ENCODE data around the gene SRA1. TPM values are rescaled to one million over a fixed set of nuclear protein-coding genes. Genes with fewer than 3 reads are reported as not detected.
A peak's percentile ranks its signal among the peaks of the same experiment; 100 is the strongest.

SRA1 gene
- total RNA-seq, 1 donor from 2014 or later, result 53.8 TPM

GRCh38 chr5:140553657-140554056, 3.6 kb downstream of the SRA1 start:
- no peaks in the 10 kb centered on the region for H3K9me3 Mint-ChIP-seq
- H3K27me3 Mint-ChIP-seq, result no peaks in the 10 kb centered on the region
- peak overlapping the region; percentile 83 for H3K27ac Mint-ChIP-seq
- H3K36me3 Mint-ChIP-seq (ENCODE audit: low read depth), result peaks cover 56% of the 10 kb centered on the region
- H3K4me3 Mint-ChIP-seq, result peak overlapping the region; percentile 84
- H3K4me1 Mint-ChIP-seq, result peaks cover 59% of the 10 kb centered on the region
- intact Hi-C loops (cut with micrococcal nuclease), result loop anchor here (1.0 to 10.0 kb wide), 3 partner anchors 11 to 379 kb away; partner anchors contain the start of genes APBB3, CYSTM1 and SLC35A4
- DNase-seq, result no peak

DNA sequence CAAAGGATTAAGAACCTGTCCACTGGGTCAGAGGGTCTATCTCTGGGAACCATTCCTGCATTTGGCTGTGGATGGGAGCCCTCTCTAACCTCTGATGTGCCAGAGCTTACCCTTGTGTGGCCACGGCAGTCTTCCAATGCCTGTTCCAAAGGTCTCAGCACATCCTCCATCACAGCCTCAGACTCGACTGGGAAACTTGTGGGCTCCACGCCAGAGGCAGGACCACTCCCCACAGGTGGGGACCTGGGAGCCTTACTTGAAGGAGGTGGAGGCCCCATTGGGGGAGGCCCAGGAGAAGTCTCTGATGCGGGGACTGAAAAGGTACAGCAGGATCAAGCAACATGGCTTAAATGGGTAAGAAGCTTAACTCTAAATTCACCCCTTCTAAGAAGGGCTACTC, 5.4 kb downstream of the SRA1 start:
- Mint-ChIP-seq H3K27ac (no peak overlapping the region), H3K4me1 (peaks cover 59% of the 10 kb centered on the region), H3K9me3 (no peaks in the 10 kb centered on the region), H3K4me3 (no peak overlapping the region), H3K27me3 (no peaks in the 10 kb centered on the region), H3K36me3 (ENCODE audit: low read depth) (peaks cover 50% of the 10 kb centered on the region)
- intact Hi-C loops (cut with micrococcal nuclease), result loop anchor here (5.0 to 10.0 kb wide), 2 partner anchors 160 to 377 kb away; partner anchors contain the start of gene CYSTM1
- no peak for DNase-seq

DNA sequence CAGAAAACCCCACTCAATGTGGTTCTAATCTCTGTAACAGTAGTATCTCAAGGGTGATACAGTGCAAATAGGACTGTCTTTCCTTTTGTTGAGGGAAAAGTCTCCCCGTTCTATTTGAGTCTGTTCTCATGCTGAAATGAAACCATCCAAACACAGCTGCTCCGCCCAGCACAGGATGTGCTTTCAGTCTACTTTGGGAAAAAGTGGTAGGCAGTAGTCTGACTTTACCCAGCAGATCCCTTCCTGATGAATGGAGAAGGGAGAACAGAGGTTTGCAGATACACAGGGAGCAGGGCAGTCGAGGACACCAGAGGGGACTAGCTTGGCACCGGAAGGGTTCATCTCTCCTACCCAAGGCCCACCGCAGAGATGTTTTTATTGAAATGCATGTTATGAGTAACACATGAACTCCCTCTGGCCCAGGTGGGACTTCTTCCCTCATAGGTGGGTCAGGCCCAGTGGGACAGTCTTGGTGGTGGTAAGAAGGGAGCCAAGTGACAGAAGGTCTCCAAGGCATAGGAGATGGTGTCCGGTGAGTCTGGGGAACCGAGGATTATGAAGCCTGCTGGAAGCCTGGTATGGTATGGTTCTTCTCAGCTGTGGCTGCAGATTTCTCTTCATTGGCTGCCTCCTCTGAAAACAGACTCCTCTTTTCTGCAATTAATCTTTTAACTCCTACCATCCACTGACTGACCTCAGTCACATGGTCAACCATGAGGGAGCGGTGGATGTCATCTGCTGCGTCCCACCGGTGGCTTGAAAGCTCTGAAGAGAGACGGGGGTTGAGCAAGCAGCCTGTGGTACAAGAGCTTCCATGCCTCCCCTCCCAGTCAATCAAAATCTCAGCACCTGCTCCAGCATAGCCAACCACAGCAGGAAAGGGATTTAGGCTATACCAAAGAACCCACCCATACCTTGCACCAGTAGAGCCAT, 6.9 kb downstream of the SRA1 start:
- Mint-ChIP-seq H3K4me3 (no peak overlapping the region), H3K27ac (peak overlapping the region; percentile 64), H3K27me3 (no peaks in the 10 kb centered on the region), H3K36me3 (ENCODE audit: low read depth) (peaks cover 45% of the 10 kb centered on the region), H3K4me1 (peaks cover 50% of the 10 kb centered on the region), H3K9me3 (no peaks in the 10 kb centered on the region)
- intact Hi-C loops (cut with micrococcal nuclease), result loop anchor here (5.0 to 10.0 kb wide), 2 partner anchors 162 to 376 kb away; partner anchors contain the start of gene CYSTM1
- peak; percentile 56 for DNase-seq

DNA sequence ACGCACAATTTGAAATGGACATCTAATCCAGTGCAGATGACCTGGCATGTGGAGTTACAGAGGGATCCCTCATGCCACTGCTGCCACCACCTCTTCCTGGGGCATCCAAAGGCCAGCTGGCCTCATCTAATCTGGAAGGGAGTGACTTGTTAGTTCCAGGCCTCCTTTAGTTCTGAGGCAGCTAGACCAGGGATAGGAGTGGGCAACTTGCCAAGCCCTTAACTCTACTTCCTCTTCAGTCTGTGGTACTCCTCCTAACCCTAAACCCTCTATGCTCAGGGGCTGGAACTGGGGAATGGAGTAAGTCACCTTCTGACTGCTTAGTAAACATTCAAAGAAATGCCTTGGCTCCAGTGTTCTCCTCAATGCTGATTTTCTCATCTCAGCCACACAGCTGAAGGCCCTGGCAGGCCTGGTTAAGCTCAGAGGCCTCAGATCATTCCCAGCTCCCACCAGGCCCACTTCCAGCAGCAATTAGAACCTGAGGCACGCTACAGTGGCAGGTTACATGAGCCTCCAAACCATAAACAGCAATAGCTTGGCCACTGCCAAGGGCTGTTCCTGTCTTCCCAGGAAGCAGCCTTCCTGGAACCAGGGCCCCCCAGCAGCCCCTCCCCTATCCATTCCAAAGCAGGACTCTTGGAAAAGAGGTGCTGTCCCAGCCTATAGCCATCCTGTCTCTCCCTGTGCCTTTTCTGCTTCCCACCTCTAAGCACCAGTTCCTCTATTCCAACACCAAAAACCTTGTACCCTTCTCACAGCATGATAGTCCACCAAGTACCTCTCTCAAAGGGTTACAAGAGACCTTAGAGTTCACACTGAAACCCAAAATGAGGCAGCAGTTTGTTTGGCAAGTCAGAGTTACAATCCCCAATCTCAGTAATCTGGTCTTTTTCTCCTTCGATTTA, 7.8 kb downstream of the SRA1 start:
- intact Hi-C loops (cut with micrococcal nuclease), result loop anchor here (5.0 to 10.0 kb wide), 2 partner anchors 163 to 375 kb away; partner anchors contain the start of gene CYSTM1
- Mint-ChIP-seq H3K4me1 (peaks cover 43% of the 10 kb centered on the region), H3K4me3 (peak overlapping the region; percentile 58)

DNA sequence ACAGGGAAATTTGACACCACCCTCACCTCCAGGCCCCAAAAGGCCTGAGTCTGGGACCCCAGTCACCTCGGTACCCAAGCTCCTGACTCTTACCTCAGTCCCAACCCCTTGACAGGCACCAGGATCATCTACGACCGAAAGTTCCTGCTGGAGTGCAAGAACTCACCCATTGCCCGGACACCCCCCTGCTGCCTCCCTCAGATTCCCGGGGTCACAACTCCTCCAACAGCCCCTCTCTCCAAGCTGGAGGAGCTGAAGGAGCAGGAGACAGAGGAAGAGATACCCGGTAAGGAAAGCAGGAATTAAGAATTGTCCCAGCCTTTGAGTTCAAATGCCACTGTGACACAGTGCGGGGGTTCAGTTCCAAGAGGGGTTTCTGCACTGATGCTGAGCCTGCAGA, 8.5 kb downstream of the SRA1 start:
- DNase-seq, result no peak
- peaks cover 50% of the 10 kb centered on the region for H3K36me3 Mint-ChIP-seq (ENCODE audit: low read depth)
- intact Hi-C loops (cut with micrococcal nuclease), result no loop called here
- no peaks in the 10 kb centered on the region for H3K27me3 Mint-ChIP-seq
- peaks cover 36% of the 10 kb centered on the region for H3K4me1 Mint-ChIP-seq
- H3K9me3 Mint-ChIP-seq, result no peaks in the 10 kb centered on the region
- H3K27ac Mint-ChIP-seq, result peak overlapping the region; percentile 89
- peak overlapping the region; percentile 58 for H3K4me3 Mint-ChIP-seq

More for the DNA sequence above, 7.8 kb downstream of the SRA1 start:
- DNase-seq, result no peak
- Mint-ChIP-seq H3K9me3 (no peaks in the 10 kb centered on the region), H3K27ac (peak overlapping the region; percentile 70), H3K27me3 (no peaks in the 10 kb centered on the region), H3K36me3 (ENCODE audit: low read depth) (peaks cover 48% of the 10 kb centered on the region)

DNA sequence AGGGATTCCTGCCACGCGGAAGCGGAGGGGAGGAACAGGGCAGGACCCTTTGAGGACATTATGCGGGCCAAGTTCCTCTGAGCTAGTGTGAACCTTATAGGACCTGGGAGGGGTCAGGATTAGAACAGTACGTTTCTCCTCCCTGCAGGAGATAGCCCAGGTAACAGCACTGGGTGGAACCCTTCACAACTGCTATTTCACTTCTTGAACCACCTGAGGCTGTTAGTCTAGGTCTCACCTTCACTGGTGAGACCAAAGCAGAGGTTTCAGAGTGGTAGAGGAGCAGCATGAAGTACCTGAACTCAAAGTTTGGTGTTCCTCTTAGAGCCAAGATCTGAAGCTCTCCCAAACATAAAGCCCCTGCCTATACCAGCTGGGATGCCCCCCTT, 9.0 kb downstream of the SRA1 start:
- intact Hi-C loops (cut with micrococcal nuclease), result no loop called here
- no peak for DNase-seq
- Mint-ChIP-seq H3K36me3 (ENCODE audit: low read depth) (peaks cover 49% of the 10 kb centered on the region), H3K27ac (peak overlapping the region; percentile 89), H3K4me1 (peaks cover 31% of the 10 kb centered on the region), H3K4me3 (peak overlapping the region; percentile 82), H3K27me3 (no peaks in the 10 kb centered on the region), H3K9me3 (no peaks in the 10 kb centered on the region)

GRCh38 chr5:140547508-140548299, 9.6 kb downstream of the SRA1 start, which contains the start of gene EIF4EBP3:
Gene EIF4EBP3, plus strand, starts transcription at chr5:140547662. Its CDS starts 76 bp downstream, at chr5:140547738.
- peaks cover 47% of the 10 kb centered on the region for H3K36me3 Mint-ChIP-seq (ENCODE audit: low read depth)
- peaks cover 26% of the 10 kb centered on the region for H3K4me1 Mint-ChIP-seq
- H3K4me3 Mint-ChIP-seq, result peak within 1 kb of the TSS; percentile 82
- peak within 1 kb of the TSS; percentile 89 for H3K27ac Mint-ChIP-seq
- intact Hi-C loops (cut with micrococcal nuclease), result loop anchor here (1.0 kb wide), 2 partner anchors 10 to 17 kb away; partner anchors contain the start of genes APBB3, SLC35A4 and SRA1
- no peaks in the 10 kb centered on the region for H3K9me3 Mint-ChIP-seq
- DNase-seq, result peak; percentile 96
- H3K27me3 Mint-ChIP-seq, result no peaks in the 10 kb centered on the region

DNA sequence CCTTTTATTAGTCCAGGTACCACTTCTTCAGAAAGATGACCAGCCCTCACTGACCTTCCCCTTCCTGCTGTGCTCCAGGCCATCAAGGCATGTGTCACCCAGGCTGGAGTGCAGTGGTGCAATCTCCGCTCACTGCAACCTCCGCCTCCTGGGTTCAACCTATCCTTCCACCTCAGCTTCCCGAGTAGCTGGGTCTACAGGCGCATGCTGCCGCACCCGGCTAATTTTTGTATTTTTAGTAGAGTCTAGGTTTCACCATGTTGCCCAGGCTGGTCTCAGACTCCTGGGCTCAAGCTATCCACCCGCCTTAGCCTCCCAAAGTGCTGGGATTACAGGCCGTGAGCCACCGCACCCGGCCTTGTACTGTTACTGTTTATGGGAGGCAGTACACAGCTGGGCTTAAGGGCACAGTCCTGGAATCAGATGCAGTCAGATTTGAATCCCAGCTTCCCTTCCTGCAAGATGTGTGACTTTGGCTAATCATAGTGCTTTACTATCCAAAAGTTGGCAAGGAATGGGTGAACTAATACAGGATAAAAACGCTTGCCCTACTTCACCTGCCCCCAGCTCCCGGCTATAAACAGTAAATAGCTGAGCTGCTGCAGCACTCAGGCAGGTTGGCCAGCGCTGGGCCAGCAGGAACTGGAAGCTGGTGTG, 10.3 kb downstream of the SRA1 start:
- Mint-ChIP-seq H3K9me3 (no peaks in the 10 kb centered on the region), H3K27ac (peak overlapping the region; percentile 89), H3K4me3 (peak overlapping the region; percentile 82), H3K36me3 (ENCODE audit: low read depth) (peaks cover 54% of the 10 kb centered on the region), H3K4me1 (peaks cover 26% of the 10 kb centered on the region), H3K27me3 (no peaks in the 10 kb centered on the region)
- intact Hi-C loops (cut with micrococcal nuclease), result loop anchor here (1.0 kb wide), 2 partner anchors 10 to 17 kb away; partner anchors contain the start of genes APBB3, SLC35A4 and SRA1
- no peak for DNase-seq

- H3K4me3 Mint-ChIP-seq, result no peak overlapping the region
- intact Hi-C loops (cut with micrococcal nuclease), result no loop called here
- H3K4me1 Mint-ChIP-seq, result peaks cover 19% of the 10 kb centered on the region
- no peaks in the 10 kb centered on the region for H3K9me3 Mint-ChIP-seq
- DNase-seq, result peak; percentile 43
- H3K36me3 Mint-ChIP-seq (ENCODE audit: low read depth), result peaks cover 57% of the 10 kb centered on the region
- no peak overlapping the region for H3K27ac Mint-ChIP-seq
- no peaks in the 10 kb centered on the region for H3K27me3 Mint-ChIP-seq
Measured at GRCh38 chr5:140545606-140546005, 11.7 kb downstream of the SRA1 start.

DNA sequence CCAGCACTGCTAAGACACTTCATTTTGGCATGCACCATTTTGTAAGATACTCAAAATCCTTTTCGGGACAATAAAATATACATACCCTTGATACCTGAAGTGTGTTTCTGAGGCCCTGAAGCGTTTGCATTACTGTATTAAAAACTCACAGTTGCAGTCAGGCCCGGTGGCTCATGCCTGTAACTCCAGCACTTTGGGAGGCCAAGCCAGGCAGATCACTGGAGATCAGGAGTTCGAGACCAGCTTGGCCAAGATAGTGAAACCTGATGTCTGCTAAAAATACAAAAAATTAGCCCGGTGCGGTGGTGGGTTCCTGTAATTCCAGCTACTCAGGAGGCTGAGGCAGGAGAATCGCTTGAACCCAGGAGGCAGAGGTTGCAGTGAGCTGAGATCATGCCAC, 12.3 kb downstream of the SRA1 start:
- Mint-ChIP-seq H3K9me3 (no peaks in the 10 kb centered on the region), H3K4me3 (no peak overlapping the region), H3K27ac (no peak overlapping the region), H3K27me3 (no peaks in the 10 kb centered on the region), H3K4me1 (peaks cover 16% of the 10 kb centered on the region), H3K36me3 (ENCODE audit: low read depth) (peaks cover 56% of the 10 kb centered on the region)
- intact Hi-C loops (cut with micrococcal nuclease), result no loop called here
- peak; percentile 52 for DNase-seq

DNA sequence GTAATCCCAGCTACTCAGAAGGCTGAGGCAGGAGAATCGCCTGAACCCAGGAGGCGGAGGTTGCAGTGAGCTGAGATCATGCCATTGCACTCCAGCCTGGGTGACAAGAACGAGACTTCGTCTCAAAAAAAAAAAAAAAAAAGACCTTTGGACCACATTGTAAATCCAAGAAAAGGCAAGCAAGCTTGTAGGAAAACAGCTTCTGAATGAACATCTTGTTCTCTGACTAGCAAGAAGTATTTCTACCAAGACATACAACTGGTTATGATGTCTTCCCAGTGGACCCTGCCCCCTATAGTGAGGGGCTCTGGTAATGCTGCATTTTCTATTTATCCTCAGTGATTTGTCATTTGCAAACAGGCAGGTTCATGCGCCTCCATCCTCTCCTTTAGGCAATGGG, 14.3 kb downstream of the SRA1 start:
- Mint-ChIP-seq H3K27me3 (no peaks in the 10 kb centered on the region), H3K9me3 (no peaks in the 10 kb centered on the region), H3K36me3 (ENCODE audit: low read depth) (peaks cover 59% of the 10 kb centered on the region), H3K4me1 (peaks cover 7% of the 10 kb centered on the region), H3K4me3 (no peak overlapping the region), H3K27ac (no peak overlapping the region)
- peak; percentile 44 for DNase-seq
- intact Hi-C loops (cut with micrococcal nuclease), result no loop called here

DNA sequence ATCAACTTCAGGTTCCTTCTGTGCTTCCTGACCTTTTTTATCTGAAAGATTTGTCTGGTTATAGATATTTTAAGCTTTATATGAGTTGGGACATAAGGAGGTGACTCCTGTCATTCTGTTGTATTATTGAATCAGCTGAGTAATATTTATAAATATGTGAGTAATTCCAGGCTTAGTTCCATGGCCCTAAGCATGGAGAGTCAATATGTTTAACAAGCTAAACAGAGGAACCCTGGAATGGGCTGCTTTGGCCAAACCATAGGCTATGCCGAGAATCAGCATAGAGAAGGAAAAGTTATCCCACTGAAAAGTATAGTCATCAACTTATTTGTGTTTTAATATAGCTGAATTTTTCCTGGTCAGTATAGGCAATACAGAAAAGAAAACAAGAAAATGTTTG, 17.0 kb downstream of the SRA1 start:
- Mint-ChIP-seq H3K4me3 (no peak overlapping the region), H3K36me3 (ENCODE audit: low read depth) (peaks cover 69% of the 10 kb centered on the region), H3K9me3 (no peaks in the 10 kb centered on the region), H3K27ac (no peak overlapping the region), H3K4me1 (peaks cover under 1% of the 10 kb centered on the region), H3K27me3 (no peaks in the 10 kb centered on the region)
- no peak for DNase-seq
- intact Hi-C loops (cut with micrococcal nuclease), result no loop called here
